Type B pancreatic cell (in vitro differentiated cells): ENCODE results near the gene ATXN10. TPM values are rescaled to one million over a fixed set of nuclear protein-coding genes. Genes with fewer than 3 reads are reported as not detected.
"Not testable (repeated sequence)": the region's sequence is repeated elsewhere in the genome, so short reads cannot be mapped to it uniquely, and the experiment has no call there.

Experiments used
- DNase-seq: peaks from one replicate; pipeline ENCODE4 v3.0.0; 2021; ENCODE audit warnings: mixed read lengths; ENCODE audit not compliant: unreplicated experiment; ENCODE audit errors: extremely low spot score
- H3K27ac Mint-ChIP-seq: 2 replicates; pipeline ENCODE4 v1.8.0; 2021; ENCODE audit warnings: mild to moderate bottlenecking, mixed read lengths
- H3K27me3 Mint-ChIP-seq: 2 replicates; pipeline ENCODE4 v1.8.0; 2021; ENCODE audit warnings: mixed read lengths
- H3K36me3 Mint-ChIP-seq: 2 replicates; pipeline ENCODE4 v1.8.0; 2021; ENCODE audit warnings: mixed read lengths
- H3K4me1 Mint-ChIP-seq: one replicate; pipeline ENCODE4 v1.8.0; 2021; ENCODE audit warnings: mixed read lengths; ENCODE audit not compliant: unreplicated experiment
- H3K4me3 Mint-ChIP-seq: 2 replicates; pipeline ENCODE4 v1.8.0; 2021; ENCODE audit warnings: mild to moderate bottlenecking, mixed read lengths
- H3K9me3 Mint-ChIP-seq: 2 replicates; pipeline ENCODE4 v1.8.0; 2021; ENCODE audit warnings: mixed read lengths
- total RNA-seq: library from RNA; stranded (reverse); gene quantifications from 2 replicates; pipeline ENCODE4 v1.2.1, GENCODE V29; 2021; ENCODE audit warnings: low replicate concordance
- TF ChIP-seq, protein P1 (sequence below): fragments of 200-600 bp; sonication (generic); conservative IDR thresholded peaks from 2 replicates; pipeline ENCODE4 v1.5.0; 2021; ENCODE audit warnings: antibody characterized with exemption, mild to moderate bottlenecking

The ATXN10 gene
- total RNA-seq, 1 donor from 2014 or later, result 182 TPM

DNA sequence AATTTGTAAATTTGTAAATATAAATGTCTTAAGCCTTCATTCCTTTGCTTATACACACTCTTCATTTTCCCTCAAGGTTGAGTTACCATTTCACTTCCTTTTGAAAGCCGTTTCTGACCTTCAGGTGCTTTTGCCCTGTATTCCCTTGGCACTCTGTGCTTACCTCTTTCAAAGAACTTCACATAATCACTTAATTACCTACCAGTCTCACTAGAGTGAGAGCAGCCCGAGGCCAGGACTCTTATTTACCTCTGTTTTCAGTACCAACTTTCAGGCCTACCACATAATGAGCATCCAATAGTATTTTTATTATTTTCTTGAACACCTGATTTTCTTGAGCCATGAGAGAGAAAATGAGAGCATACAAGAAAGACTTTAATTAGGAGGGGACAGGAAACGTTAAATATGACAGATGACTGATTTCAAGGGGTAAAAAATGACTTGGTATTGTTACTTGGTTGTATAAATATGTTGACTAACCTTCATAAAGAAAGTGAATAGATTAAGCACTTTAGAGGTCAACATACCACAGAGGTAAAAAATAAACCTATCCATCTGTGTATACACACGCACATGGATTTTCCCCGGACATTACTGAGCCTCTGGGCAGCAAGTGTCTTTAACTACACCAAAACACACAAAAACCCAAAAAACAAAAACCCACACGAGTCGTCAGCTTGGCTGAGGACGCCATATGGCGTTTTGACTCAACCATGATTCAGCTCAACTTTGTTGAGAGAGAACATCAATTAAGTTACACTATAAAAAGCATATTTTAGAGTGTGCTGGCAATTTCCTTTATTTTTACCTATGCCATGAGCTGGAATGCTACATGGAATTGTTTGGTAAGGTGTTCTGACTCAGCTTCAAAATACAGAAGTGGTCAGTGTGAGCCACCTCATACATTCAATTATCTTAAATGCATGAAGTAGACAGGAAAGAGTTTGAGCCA, 7.6 kb downstream of the ATXN10 start:
- Mint-ChIP-seq H3K4me3 (no peak overlapping the region), H3K4me1 (peaks cover 15% of the 10 kb centered on the region), H3K27ac (no peak overlapping the region), H3K36me3 (peaks cover 7% of the 10 kb centered on the region), H3K9me3 (no peaks in the 10 kb centered on the region), H3K27me3 (no peaks in the 10 kb centered on the region)
- no peak for DNase-seq
- TF ChIP-seq, protein P1, sequence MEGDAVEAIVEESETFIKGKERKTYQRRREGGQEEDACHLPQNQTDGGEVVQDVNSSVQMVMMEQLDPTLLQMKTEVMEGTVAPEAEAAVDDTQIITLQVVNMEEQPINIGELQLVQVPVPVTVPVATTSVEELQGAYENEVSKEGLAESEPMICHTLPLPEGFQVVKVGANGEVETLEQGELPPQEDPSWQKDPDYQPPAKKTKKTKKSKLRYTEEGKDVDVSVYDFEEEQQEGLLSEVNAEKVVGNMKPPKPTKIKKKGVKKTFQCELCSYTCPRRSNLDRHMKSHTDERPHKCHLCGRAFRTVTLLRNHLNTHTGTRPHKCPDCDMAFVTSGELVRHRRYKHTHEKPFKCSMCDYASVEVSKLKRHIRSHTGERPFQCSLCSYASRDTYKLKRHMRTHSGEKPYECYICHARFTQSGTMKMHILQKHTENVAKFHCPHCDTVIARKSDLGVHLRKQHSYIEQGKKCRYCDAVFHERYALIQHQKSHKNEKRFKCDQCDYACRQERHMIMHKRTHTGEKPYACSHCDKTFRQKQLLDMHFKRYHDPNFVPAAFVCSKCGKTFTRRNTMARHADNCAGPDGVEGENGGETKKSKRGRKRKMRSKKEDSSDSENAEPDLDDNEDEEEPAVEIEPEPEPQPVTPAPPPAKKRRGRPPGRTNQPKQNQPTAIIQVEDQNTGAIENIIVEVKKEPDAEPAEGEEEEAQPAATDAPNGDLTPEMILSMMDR, result no peak

DNA sequence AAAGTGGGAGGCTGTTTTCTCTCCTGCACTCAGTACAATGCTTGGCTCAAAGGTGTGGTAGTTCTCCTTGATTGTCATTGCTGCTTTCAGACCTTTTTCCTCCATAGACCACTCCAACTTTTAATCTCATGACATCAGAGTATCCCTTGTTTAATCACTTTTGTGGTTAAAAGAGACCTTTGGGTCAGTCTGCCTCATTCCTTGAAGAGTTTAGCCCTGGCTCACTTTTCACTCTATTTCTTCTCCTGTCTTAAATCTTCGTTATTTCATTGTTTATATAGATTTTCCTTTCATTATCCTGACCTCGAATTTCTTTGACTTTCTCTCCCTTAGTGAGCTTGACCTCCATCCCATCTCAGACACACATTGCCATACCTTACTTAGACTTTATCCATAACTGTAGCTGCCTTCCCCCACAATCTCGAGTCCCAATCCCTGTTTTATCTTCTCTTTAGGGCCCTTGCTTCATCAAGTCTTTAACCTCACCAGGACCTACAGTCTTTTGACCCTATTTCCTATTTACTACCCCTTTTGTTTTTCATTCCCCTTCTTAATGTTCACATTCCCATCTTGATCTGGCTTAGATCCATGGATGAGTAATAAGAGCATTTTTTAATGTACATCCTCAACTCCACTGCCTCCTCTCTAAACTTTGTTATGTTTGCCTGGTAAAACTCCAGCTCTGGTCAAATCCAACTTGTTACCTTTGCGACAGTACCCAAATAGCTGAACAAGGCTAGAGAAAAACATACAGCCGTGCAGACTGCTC, 9.5 kb downstream of the ATXN10 start:
- no peak for DNase-seq
- TF ChIP-seq, protein P1, result no peak
- Mint-ChIP-seq H3K9me3 (no peaks in the 10 kb centered on the region), H3K27me3 (no peaks in the 10 kb centered on the region), H3K4me1 (peaks cover 5% of the 10 kb centered on the region), H3K4me3 (no peak overlapping the region), H3K27ac (no peak overlapping the region), H3K36me3 (no peaks in the 10 kb centered on the region)

DNA sequence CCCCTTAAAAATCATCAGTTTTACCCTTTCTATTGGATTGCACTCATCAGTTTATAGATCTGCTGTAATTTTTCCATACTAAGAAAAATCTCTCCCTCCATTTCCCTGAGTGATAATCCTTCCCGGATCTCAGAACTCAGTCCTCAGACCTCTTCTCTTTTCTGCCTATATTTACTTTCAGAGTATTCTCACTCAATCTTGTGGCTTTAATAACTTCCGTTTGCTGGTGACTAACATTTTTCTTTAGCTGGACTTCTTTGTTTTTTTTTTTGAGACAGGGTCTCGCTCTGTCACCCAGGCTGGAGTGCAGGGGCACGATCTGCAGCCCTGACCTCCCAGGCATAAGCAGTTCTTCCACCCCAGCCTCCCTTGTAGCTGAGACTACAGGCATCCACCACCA, 10.4 kb downstream of the ATXN10 start:
- Mint-ChIP-seq H3K27me3 (no peaks in the 10 kb centered on the region), H3K9me3 (no peaks in the 10 kb centered on the region), H3K36me3 (no peaks in the 10 kb centered on the region), H3K4me1 (peaks cover 6% of the 10 kb centered on the region), H3K27ac (no peak overlapping the region), H3K4me3 (no peak overlapping the region)
- TF ChIP-seq, protein P1, result no peak
- DNase-seq, result no peak

DNA sequence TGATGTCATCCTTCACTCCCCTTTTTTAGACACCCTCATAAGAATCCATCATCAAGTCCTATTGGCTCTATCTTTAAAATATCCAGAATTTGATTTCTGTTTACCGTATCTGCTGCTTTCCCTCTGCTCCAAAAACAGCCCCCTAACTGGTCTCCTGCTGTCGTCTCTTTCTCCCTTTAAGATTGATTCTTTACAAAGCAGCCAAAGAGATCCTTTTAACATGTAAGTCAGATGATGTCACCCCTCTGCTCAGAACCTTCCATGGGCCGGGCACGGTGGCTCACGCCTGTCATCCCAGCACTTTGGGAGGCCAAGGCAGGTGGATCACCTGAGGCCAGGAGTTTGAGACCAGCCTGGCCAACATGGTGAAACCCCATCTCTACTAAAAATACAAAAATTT, 11.1 kb downstream of the ATXN10 start:
- H3K4me3 Mint-ChIP-seq, H3K4me1 Mint-ChIP-seq: not testable (repeated sequence)

DNA sequence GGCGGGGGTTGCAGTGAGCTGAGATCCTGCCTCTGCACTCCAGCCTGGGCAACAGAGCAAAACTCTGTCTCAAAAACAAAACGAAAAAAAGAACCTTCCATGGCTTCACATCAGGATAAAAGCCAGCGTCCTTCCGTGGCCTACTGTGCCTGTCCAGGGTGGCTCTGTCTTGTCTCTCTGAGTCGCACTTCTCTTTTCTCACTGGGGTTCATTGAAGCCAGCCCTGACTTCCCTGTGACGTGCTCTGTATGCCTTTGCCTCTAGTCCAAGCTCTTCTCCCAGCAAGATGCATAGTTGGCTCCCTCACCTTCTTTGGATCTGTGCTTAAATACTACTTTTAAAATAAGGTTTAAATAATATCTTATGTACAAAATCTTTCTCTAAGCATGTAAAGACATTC, 11.6 kb downstream of the ATXN10 start:
- no peaks in the 10 kb centered on the region for H3K27me3 Mint-ChIP-seq
- DNase-seq, result no peak
- H3K9me3 Mint-ChIP-seq, result no peaks in the 10 kb centered on the region
- H3K27ac Mint-ChIP-seq, result no peak overlapping the region
- H3K4me1 Mint-ChIP-seq, result peaks cover 7% of the 10 kb centered on the region
- no peak overlapping the region for H3K4me3 Mint-ChIP-seq
- no peaks in the 10 kb centered on the region for H3K36me3 Mint-ChIP-seq
- TF ChIP-seq, protein P1, result no peak

More for the DNA sequence above, 11.1 kb downstream of the ATXN10 start:
- not testable (repeated sequence) for H3K27ac Mint-ChIP-seq, DNase-seq, H3K9me3 Mint-ChIP-seq, H3K27me3 Mint-ChIP-seq, H3K36me3 Mint-ChIP-seq

DNA sequence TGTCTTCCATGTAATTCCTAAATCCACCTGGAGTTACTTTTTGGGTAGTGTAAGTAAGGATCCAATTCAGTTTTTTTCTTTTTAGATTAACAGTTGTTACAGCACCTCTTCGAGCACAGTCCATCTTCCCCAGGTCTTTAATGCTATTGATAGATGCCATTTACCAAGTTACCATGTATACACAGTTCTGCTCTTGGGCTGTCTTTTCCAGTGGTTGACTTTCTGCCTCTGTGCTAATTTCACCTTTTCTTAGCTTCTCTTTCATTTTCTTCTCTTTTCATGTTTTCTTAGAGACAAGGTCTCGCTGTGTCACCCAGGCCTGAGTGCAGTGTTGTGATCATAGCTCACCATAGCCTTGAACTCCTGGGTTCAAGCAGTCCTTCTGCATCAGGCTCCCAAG, 12.0 kb downstream of the ATXN10 start:
- H3K4me3 Mint-ChIP-seq, result no peak overlapping the region
- no peaks in the 10 kb centered on the region for H3K27me3 Mint-ChIP-seq
- DNase-seq, result no peak
- no peaks in the 10 kb centered on the region for H3K36me3 Mint-ChIP-seq
- TF ChIP-seq, protein P1, result no peak
- H3K27ac Mint-ChIP-seq, result no peak overlapping the region
- H3K4me1 Mint-ChIP-seq, result peaks cover 12% of the 10 kb centered on the region
- H3K9me3 Mint-ChIP-seq, result no peaks in the 10 kb centered on the region
